Esophagus squamous epithelium (tissue), 4 donors: Measurements from ENCODE around the gene FGF11.

Source experiments
- CTCF ChIP-seq, 6 experiments: fragments of 450-650 bp in 4 of 6; fragments of 200-600 bp in 2 of 6; sonication (generic) in 2 of 6; IDR thresholded peaks; one replicate each; pipeline ENCODE4 v1.5.1; 2016 to 2019; ENCODE audit warnings: antibody characterized with exemption in 6 of 6, mild to moderate bottlenecking in 4 of 6, moderate library complexity in 4 of 6
- POLR2A ChIP-seq, 4 donors: fragments of 450-650 bp; IDR thresholded peaks; one replicate each; pipeline ENCODE4 v1.6.1; 2017; ENCODE audit warnings: antibody characterized with exemption in 4 of 4, mild to moderate bottlenecking in 4 of 4, moderate library complexity in 3 of 4

DNA sequence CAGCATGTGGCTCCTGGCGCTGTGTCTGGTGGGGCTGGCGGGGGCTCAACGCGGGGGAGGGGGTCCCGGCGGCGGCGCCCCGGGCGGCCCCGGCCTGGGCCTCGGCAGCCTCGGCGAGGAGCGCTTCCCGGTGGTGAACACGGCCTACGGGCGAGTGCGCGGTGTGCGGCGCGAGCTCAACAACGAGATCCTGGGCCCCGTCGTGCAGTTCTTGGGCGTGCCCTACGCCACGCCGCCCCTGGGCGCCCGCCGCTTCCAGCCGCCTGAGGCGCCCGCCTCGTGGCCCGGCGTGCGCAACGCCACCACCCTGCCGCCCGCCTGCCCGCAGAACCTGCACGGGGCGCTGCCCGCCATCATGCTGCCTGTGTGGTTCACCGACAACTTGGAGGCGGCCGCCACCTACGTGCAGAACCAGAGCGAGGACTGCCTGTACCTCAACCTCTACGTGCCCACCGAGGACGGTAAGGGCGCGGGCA lies 31.0 kb upstream of the FGF11 start:
- TF ChIP-seq CTCF (IDR thresholded peaks at IDR 0.05) (no peak), POLR2A (IDR thresholded peaks at IDR 0.05) (no peak)
